DOHH2 (cell line): ENCODE results near the gene TRIP6.

ENCODE experiments used
- H3F3A ChIP-seq: fragments of 200-600 bp; sonication (generic), shearing (Covaris generic); 2 replicates; pipeline ENCODE4 v1.6.0; 2016; ENCODE audit warnings: antibody characterized with exemption, mild to moderate bottlenecking; ENCODE audit not compliant: control insufficient read depth, insufficient read depth
- H3K27ac ChIP-seq: fragments of 200-600 bp; sonication (generic); 2 replicates; pipeline ENCODE4 v1.5.1; 2014; ENCODE audit warnings: low read depth, mild to moderate bottlenecking, low read length, moderate library complexity
- H3K27me3 ChIP-seq: fragments of 200-600 bp; sonication (generic); 2 replicates; pipeline ENCODE4 v1.6.1; 2014; ENCODE audit warnings: mild to moderate bottlenecking, low read length, mixed read lengths; ENCODE audit not compliant: control insufficient read depth
- H3K36me3 ChIP-seq: fragments of 200-600 bp; sonication (generic); 2 replicates; pipeline ENCODE4 v1.6.1; 2014; ENCODE audit warnings: mild to moderate bottlenecking, low read length, moderate library complexity, mixed read lengths; ENCODE audit not compliant: control insufficient read depth
- H3K4me1 ChIP-seq: fragments of 200-600 bp; sonication (generic); 2 replicates; pipeline ENCODE4 v1.6.1; 2014; ENCODE audit warnings: mild to moderate bottlenecking, low read length, mixed read lengths; ENCODE audit not compliant: control insufficient read depth
- H3K4me2 ChIP-seq: fragments of 200-600 bp; sonication (generic); 2 replicates; pipeline ENCODE4 v1.6.0; 2014; ENCODE audit warnings: mild to moderate bottlenecking, low read length, moderate library complexity
- H3K4me3 ChIP-seq: fragments of 200-600 bp; sonication (generic); 2 replicates; pipeline ENCODE4 v1.5.1; 2014; ENCODE audit warnings: mild to moderate bottlenecking, low read length, mixed read lengths
- H3K79me2 ChIP-seq: fragments of 200-600 bp; sonication (generic); 2 replicates; pipeline ENCODE4 v1.6.1; 2014; ENCODE audit warnings: mild to moderate bottlenecking, low read length, mixed read lengths; ENCODE audit not compliant: control insufficient read depth
- H3K9me2 ChIP-seq: fragments of 200-600 bp; sonication (generic); replicated peaks from 2 replicates; pipeline ENCODE4 v1.6.1; 2014; ENCODE audit warnings: mild to moderate bottlenecking, low read length, mixed read lengths; ENCODE audit not compliant: control insufficient read depth
- H3K9me3 ChIP-seq: fragments of 200-600 bp; sonication (generic); 2 replicates; pipeline ENCODE4 v1.6.1; 2014; ENCODE audit warnings: antibody characterized with exemption, low read length, mixed read lengths; ENCODE audit not compliant: control insufficient read depth, insufficient read depth
- H4K20me1 ChIP-seq: fragments of 200-600 bp; sonication (generic); 2 replicates; pipeline ENCODE4 v1.6.0; 2014; ENCODE audit warnings: low read depth, mild to moderate bottlenecking, antibody characterized with exemption, low read length, moderate library complexity; ENCODE audit not compliant: control insufficient read depth, insufficient read depth
- CTCF ChIP-seq: fragments of 200-600 bp; sonication (generic); IDR thresholded peaks from one replicate; pipeline ENCODE4 v1.5.1; 2014; ENCODE audit warnings: antibody characterized with exemption, mild to moderate bottlenecking, low read depth, low read length; ENCODE audit not compliant: poor library complexity, severe bottlenecking
- EZH2phosphoT487 ChIP-seq: fragments of 200-600 bp; sonication (generic); IDR thresholded peaks from 2 replicates; pipeline ENCODE4 v1.6.1; 2017; ENCODE audit warnings: borderline replicate concordance, mild to moderate bottlenecking, antibody characterized with exemption, low read length, moderate library complexity, mixed read lengths

Gene TRIP6

GRCh38 chr7:100878013-100878412 is 10.8 kb downstream of the TRIP6 start:
- Histone ChIP-seq H4K20me1 (peaks cover 28% of the 10 kb centered on the region), H3K9me3 (no peaks in the 10 kb centered on the region)

GRCh38 chr7:100878685-100879084 is 11.5 kb downstream of the TRIP6 start:
- no peak overlapping the region for H3K4me3 ChIP-seq
- peaks cover 47% of the 10 kb centered on the region for H3K4me1 ChIP-seq
- H3K27ac ChIP-seq: no peak overlapping the region
- H4K20me1 ChIP-seq: peaks cover 28% of the 10 kb centered on the region
- no peak for TF ChIP-seq EZH2phosphoT487
- TF ChIP-seq CTCF: no peak
- H3K9me3 ChIP-seq: no peaks in the 10 kb centered on the region
- H3K79me2 ChIP-seq: peaks cover 84% of the 10 kb centered on the region
- H3K27me3 ChIP-seq: no peaks in the 10 kb centered on the region
- 0 out of 2 replicates have a peak, but pooled peaks cover 3% of the 10 kb centered on the region for H3F3A ChIP-seq
- peak overlapping the region; percentile 6; the same call in 1 of the 2 replicates for H3K4me2 ChIP-seq
- H3K36me3 ChIP-seq: peaks cover 95% of the 10 kb centered on the region
- H3K9me2 ChIP-seq: no peaks in the 10 kb centered on the region

More at GRCh38 chr7:100878013-100878412, 10.8 kb downstream of the TRIP6 start:
- Histone ChIP-seq H3K79me2 (peaks cover 85% of the 10 kb centered on the region), H3K27ac (no peak overlapping the region), H3F3A (0 out of 2 replicates have a peak, but pooled peaks cover 5% of the 10 kb centered on the region), H3K4me3 (no peak overlapping the region), H3K36me3 (peaks cover 95% of the 10 kb centered on the region), H3K9me2 (no peaks in the 10 kb centered on the region), H3K4me1 (peaks cover 51% of the 10 kb centered on the region), H3K27me3 (no peaks in the 10 kb centered on the region), H3K4me2 (peak overlapping the region; percentile 95)
- no peak for TF ChIP-seq CTCF
- no peak for TF ChIP-seq EZH2phosphoT487

DNA sequence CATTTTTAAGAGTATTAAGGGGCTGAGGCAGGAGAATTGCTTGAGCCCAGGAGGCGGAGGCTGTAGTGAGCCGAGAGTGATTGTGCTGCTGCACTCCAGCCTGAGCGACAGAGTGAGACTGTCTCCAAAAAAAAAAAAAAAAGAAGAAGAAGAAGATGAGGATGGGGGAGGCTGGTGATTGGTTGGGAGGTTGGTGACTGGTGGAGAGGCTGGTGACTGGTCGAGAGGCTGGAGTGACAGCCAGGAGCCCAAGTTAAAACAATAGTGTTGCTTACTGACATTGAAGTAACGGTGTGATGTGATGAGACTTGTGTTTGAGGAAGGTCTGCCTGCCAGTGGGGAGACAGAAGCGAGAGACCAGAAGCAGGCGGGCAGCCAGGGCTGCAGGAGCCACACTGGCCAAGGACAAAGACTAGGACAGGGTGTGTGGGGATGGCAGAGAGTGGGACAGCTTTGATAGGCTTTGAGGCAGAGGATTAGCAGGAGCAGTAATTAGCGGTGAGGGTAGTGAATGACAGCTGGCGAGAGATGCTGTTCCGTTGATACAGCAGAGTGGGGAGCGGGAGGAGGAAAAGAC is 12.6 kb downstream of the TRIP6 start:
- H3K36me3 ChIP-seq: peaks cover 96% of the 10 kb centered on the region
- H3K9me2 ChIP-seq: no peaks in the 10 kb centered on the region
- H4K20me1 ChIP-seq: peaks cover 28% of the 10 kb centered on the region
- no peaks in the 10 kb centered on the region for H3K9me3 ChIP-seq
- no peak overlapping the region for H3K4me3 ChIP-seq
- no peak overlapping the region for H3K27ac ChIP-seq
- H3K4me2 ChIP-seq: no peak overlapping the region
- peaks cover 74% of the 10 kb centered on the region for H3K79me2 ChIP-seq
- H3F3A ChIP-seq: no peaks in the 10 kb centered on the region
- no peak for TF ChIP-seq EZH2phosphoT487
- TF ChIP-seq CTCF: no peak
- H3K27me3 ChIP-seq: no peaks in the 10 kb centered on the region
- peaks cover 40% of the 10 kb centered on the region for H3K4me1 ChIP-seq
